GM18505 (cell line): ENCODE measurements around the gene RBM10.

Experiments used
- ATAC-seq: cut with Tn5 transposase; IDR thresholded peaks from one replicate; pipeline ENCODE4 v1.9.1; 2021; ENCODE audit not compliant: unreplicated experiment
- POLR2A ChIP-seq: IDR thresholded peaks from 4 replicates; pipeline ENCODE4 v1.6.1; 2011; ENCODE audit warnings: borderline replicate concordance; ENCODE audit not compliant: insufficient read depth, insufficient read length; ENCODE audit errors: extremely low read depth

The RBM10 gene

DNA sequence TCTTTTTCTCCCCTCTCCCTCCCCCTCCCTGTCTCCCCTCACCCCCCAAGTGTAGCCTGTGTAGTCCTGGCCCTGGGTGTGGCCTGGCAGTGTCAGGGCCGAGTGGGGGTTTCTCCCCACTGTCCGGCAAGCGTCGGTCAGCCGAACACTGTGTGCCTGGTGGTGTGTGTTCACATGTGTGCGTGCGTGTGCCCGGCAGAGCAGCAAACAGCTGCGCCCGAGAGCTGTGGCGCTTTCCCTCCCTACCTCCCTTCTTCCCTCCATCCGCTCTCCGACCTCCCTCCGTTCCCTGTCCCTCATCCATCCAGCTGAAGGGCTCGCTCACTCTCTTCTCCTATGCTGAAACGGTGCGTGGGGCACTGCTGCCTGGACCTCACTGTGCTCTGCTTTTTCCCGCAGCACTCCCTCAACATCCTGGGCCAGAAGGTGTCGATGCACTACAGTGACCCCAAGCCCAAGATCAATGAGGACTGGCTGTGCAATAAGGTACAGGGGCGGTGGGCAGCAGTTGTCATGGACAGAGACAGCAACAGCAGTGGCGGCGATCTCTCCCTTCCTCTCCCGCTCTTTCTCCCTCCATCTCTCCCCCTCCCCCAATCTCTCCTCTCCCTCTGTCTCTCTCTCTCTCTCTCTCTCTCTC is 31.2 kb downstream of the RBM10 start:
- no peak for TF ChIP-seq POLR2A
- ATAC-seq: no peak

DNA sequence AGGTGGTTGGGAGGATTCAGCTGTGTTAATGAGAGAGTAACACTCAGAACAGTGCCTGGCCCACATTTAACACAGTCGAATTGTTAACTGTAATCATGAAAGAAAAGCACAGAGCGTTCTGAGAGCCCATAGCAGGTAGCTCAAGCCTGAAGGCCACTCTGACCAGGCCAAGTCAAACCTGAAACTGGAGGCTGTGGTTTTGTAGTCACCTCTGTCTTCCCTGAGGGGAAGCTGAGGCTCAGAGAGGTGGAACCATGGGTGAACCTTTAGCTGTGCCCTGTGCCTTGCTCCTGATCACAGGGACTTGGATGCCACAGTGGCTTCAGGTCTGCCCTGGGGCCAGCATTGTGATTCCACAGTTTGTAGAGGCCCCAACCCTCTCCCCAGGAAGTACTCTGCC is 32.1 kb downstream of the RBM10 start:
- no peak for ATAC-seq

DNA sequence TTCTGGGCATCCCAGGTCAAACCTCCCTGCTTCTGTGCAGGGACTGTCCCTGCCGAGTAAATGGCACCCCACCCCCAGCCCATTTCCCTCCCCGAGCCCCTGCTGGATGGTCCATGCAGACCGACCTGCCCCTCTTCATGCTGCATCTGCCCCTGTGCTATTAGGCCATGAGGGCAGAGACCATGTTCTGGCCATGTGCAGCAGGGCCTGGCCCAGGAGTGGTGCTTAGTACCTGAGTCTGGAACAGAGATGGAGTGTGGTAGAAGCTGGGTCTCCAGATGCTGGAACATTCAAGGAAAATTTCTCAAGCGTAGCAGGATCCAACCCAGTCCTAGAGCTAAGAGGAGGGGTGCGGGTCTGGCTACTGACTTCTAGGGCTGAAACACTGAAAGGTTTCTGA is 33.3 kb downstream of the RBM10 start:
- TF ChIP-seq POLR2A: no peak

More for the DNA sequence above, 32.1 kb downstream of the RBM10 start:
- no peak for TF ChIP-seq POLR2A

DNA sequence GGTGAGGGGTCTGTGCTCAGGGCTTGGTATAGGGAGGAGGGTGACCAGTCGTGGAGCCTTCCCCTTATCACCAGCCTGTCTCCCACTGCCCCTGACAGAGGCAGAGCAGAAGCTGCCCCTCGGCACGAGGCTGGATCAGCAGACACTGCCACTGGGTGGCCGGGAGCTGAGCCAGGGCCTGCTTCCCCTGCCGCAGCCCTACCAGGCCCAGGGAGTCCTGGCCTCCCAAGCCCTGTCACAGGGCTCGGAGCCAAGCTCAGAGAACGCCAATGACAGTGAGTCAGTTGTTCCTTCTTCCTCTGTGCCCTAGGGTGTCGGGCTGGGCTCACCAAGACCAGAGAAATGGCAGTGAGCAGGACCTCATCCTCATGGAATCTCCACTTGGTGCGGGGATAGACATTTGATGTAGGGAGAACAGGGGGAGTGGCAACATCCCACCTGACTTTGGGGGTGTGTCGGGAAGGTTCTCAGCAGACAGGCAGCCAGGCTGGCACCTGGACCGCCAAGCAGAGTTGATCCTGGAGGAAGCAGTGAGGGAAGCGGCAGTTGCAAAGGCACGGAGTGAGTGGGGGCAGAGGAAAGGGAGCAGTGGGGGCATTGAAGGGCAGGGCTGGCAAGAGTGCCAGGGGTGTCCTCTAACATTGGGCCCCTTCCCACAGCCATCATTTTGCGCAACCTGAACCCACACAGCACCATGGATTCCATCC is 34.4 kb downstream of the RBM10 start:
- no peak for ATAC-seq
- no peak for TF ChIP-seq POLR2A

More for the DNA sequence above, 33.3 kb downstream of the RBM10 start:
- no peak for ATAC-seq

DNA sequence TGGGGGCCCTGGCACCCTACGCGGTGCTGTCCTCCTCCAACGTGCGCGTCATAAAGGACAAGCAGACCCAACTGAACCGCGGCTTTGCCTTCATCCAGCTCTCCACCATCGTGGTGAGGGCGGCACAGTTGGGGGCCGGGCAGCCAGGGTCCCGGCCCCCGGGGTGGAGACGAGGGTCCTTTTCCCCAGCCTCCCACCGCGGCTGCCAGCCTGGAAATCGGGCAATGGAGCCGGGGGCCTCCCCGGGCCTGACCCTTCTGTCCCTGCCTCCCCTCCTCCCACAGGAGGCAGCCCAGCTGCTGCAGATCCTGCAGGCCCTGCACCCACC is 34.9 kb downstream of the RBM10 start:
- TF ChIP-seq POLR2A: no peak

DNA sequence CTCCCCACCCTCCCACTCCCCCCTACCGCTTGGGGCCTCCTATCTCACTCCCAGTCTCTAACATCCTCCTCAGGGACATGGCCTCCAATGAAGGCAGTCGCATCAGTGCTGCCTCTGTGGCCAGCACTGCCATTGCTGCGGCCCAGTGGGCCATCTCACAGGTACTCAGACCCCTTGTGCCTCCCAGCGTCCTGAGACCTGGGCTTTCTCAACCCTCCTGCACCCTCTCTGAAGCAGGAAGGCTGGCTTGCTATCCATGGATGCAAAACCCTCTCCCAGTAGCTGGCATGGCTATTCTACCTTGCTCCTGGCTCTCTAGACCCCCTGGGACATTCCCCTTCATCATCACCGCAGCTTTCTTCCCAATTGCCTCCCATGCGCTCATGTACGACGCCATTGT is 35.3 kb downstream of the RBM10 start:
- no peak for ATAC-seq
- TF ChIP-seq POLR2A: no peak

More for the DNA sequence above, 34.9 kb downstream of the RBM10 start:
- ATAC-seq: no peak

DNA sequence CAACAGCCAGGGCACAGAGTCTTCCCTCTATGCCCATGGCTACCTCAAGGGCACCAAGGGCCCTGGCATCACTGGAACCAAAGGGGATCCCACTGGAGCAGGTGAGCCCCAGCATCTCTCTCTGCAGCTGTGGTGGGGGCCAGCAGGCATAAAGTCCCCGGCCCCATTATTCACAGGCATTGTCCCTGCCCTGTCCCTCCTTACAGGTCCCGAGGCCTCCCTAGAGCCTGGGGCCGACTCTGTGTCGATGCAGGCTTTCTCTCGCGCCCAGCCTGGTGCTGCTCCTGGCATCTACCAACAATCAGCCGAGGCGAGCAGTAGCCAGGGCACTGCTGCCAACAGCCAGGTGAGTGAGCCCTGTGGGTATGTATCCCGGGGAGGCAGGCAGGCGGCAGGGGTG is 36.3 kb downstream of the RBM10 start:
- ATAC-seq: no peak
- TF ChIP-seq POLR2A: no peak

DNA sequence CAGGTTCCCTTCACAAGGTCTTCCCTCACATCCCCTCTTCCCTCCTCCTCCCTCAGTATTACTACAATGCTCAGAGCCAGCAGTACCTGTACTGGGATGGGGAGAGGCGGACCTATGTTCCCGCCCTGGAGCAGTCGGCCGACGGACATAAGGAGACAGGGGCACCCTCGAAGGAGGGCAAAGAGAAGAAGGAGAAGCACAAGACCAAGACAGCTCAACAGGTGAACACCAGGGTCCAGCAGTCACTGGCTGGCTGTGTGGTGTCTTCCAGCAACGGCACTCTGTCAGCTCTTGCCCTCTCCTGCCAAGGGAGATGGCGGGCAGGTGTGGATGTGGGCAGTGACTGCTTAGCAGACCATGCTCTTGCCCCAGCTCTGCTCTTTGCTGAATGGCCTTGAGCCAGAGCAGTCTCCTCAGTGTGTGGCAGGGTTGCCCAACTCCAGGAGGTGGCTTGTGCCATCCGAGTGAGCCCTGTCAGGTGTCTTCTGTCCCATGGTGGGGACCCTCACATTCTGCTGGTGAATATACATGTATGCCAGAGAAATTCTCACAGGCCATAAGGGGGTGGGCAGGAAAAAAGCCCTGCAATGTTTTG is 37.2 kb downstream of the RBM10 start:
- no peak for TF ChIP-seq POLR2A
- ATAC-seq: no peak

DNA sequence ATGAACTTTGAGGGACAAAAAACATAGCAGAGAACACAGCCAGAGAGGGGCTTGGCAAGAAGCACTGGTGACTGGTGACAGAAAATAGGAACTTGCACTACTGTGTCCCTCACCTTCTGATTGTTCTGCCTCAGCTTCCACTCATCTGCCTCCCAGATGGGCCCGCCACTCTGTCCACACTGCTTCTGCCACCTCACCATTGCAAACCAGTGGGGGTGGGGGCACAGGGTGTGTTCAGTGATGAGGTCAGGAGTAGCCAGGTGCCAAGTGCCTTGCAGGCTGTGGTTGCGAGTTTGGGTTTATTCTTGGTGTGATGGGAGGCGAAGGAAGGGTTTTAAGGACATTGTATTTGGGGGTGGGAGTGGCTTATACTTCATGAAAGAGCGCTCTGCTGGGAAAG is 39.5 kb downstream of the RBM10 start:
- ATAC-seq: no peak
- TF ChIP-seq POLR2A: no peak

DNA sequence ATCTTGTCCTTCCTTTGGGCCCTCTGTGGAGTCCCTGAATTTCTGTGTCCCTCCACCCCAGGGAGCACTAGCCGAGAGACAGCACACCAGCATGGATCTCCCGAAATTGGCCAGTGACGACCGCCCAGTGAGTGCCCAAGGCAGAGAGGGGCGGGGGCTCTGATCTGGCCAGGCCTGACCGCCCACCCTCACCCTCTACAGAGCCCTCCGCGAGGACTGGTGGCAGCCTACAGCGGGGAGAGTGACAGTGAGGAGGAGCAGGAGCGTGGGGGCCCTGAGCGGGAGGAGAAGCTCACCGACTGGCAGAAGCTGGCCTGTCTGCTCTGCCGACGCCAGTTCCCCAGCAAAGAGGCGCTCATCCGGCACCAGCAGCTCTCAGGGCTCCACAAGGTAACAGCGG is 40.2 kb downstream of the RBM10 start:
- no peak for ATAC-seq
- no peak for TF ChIP-seq POLR2A

DNA sequence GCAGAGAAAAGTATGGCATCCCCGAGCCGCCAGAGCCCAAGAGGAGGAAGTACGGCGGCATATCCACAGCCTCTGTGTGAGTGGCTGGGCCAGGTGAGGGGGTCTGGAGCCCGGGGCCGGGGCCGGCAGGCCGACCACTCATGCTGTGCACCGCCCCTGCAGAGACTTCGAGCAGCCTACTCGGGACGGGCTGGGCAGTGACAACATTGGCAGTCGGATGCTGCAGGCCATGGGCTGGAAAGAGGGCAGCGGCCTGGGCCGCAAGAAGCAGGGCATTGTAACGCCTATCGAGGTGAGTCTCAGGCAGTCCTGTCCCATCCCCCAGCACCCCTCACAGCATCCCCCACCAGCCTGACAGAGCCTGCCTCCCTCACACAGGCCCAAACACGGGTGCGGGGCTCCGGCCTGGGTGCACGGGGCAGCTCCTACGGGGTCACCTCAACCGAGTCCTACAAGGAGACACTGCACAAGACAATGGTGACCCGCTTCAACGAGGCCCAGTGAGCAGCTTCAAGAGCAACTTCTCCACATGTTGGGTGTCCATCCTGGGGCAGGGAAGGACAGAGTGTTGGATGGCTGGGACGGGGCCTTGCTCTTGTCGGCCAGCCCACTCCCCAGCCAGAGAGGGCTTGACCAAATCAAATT is 41.2 kb downstream of the RBM10 start:
- no peak for ATAC-seq
- no peak for TF ChIP-seq POLR2A

DNA sequence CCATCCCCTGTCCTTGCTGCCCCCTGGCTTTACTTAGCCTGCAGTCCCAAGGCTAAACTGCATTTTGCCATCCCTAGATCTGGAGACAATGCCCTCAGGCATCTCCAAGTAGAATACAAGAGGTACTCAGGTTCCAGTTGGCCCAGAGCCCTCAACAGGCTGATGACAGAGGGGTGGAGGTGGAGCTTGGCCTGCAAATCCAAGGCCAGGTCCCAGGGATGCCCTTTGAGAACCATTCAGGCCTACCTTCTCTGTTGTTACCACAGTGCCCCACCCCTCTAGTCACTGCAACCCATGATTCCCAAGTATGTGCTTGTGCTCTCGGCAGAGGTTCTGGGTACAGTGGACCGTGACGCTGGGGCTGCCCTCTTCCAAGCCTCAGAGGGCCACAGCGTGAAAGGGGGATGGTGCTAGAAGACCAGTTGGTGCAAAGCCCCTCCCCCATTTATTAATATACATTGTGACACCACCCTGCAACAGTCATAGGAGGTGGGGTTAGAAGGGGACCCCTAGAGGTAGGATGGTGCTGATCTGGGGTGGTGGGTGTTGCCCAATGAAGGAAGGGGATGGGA is 42.2 kb downstream of the RBM10 start:
- no peak for ATAC-seq
- TF ChIP-seq POLR2A: no peak

DNA sequence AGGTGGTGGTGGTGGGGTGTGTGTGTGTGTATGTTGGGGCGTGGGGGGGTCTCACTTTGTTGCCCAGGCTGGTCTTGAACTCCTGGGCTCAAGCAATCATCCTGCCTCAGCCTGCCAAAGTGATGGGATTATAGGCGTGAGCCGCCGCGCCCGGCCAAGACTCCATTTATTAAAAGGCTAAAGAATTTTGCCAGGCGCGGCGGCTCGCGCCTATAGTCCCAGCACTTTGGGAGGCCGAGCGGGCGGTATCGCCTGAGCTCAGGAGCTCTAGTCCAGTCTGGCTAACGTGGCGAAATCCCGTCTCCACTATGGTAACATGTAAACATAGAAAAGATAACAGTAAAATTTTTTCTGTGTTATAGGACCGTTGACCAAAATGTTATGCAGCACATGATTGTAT is 44.9 kb downstream of the RBM10 start:
- TF ChIP-seq POLR2A: no peak
- no peak for ATAC-seq
